CD14-positive monocyte (primary cell): ENCODE results near the gene AGAP1. TPM values are rescaled to one million over a fixed set of nuclear protein-coding genes. Genes with fewer than 3 reads are reported as not detected.

Experiments
- DNase-seq, 3 donors: peaks; one replicate each; pipeline ENCODE4 v3.0.0-alpha.2; 2011 to 2022
- H2AFZ ChIP-seq: 2 replicates; pipeline ENCODE4 v1.6.0; 2012; ENCODE audit warnings: mild to moderate bottlenecking, low read depth, low read length, inconsistent platforms; ENCODE audit not compliant: insufficient read depth, poor library complexity, severe bottlenecking
- H3K27ac ChIP-seq, 2 donors: 1 replicate in 1 of 2; 2 replicates in 1 of 2; pipeline ENCODE4 v1.5.1; 2012 to 2013; ENCODE audit warnings: low read length in 2 of 2, control low read depth in 1 of 2, inconsistent platforms in 1 of 2, low read depth in 1 of 2, mild to moderate bottlenecking in 1 of 2
- H3K27me3 ChIP-seq, 2 donors: one replicate each; pipeline versions ENCODE4 v1.6.0 to v1.6.1; 2011 to 2013; ENCODE audit warnings: low read length in 2 of 2; ENCODE audit not compliant: control insufficient read depth in 2 of 2, insufficient read depth in 2 of 2
- H3K36me3 ChIP-seq, 2 donors: replicated peaks in 1 of 2; 1 replicate in 1 of 2; 2 replicates in 1 of 2; pipeline versions ENCODE4 v1.5.1 to v1.6.1; 2012 to 2013; ENCODE audit warnings: low read length in 2 of 2, control low read depth in 1 of 2, inconsistent platforms in 1 of 2, mild to moderate bottlenecking in 1 of 2; ENCODE audit not compliant: insufficient read depth in 2 of 2, control insufficient read depth in 1 of 2
- H3K4me1 ChIP-seq, 2 donors: 1 replicate in 1 of 2; 2 replicates in 1 of 2; pipeline versions ENCODE4 v1.5.1 to v1.6.1; 2012 to 2013; ENCODE audit warnings: low read length in 2 of 2, control low read depth in 1 of 2, inconsistent platforms in 1 of 2, mild to moderate bottlenecking in 1 of 2, moderate library complexity in 1 of 2; ENCODE audit not compliant: insufficient read depth in 2 of 2, control insufficient read depth in 1 of 2
- H3K4me2 ChIP-seq: replicated peaks from 2 replicates; pipeline ENCODE3; 2012; ENCODE audit warnings: low read length, moderate library complexity, mild to moderate bottlenecking; ENCODE audit not compliant: poor library complexity, severe bottlenecking; ENCODE audit errors: extremely low read depth
- H3K4me3 ChIP-seq, 3 experiments: fragments of 200-600 bp in 1 of 3; sonication (generic) in 1 of 3; replicated peaks in 1 of 3; 1 replicate in 2 of 3; 2 replicates in 1 of 3; pipeline ENCODE4 v1.5.1; 2011 to 2013; ENCODE audit warnings: low read length in 3 of 3, mild to moderate bottlenecking in 3 of 3, control low read depth in 2 of 3, low read depth in 2 of 3, inconsistent platforms in 1 of 3, moderate library complexity in 1 of 3
- H3K79me2 ChIP-seq: 2 replicates; pipeline ENCODE4 v1.6.0; 2012; ENCODE audit warnings: mild to moderate bottlenecking, control low read depth, inconsistent platforms, low read length, moderate library complexity; ENCODE audit not compliant: insufficient read depth
- H3K9ac ChIP-seq: 2 replicates; pipeline ENCODE4 v1.6.0; 2017; ENCODE audit warnings: low read length, mild to moderate bottlenecking; ENCODE audit not compliant: insufficient read depth, poor library complexity, severe bottlenecking
- H3K9me3 ChIP-seq, 2 donors: replicated peaks in 1 of 2; 1 replicate in 1 of 2; 2 replicates in 1 of 2; pipeline versions ENCODE4 v1.5.1 to v1.6.1; 2012 to 2013; ENCODE audit warnings: low read length in 2 of 2, control low read depth in 1 of 2; ENCODE audit not compliant: control insufficient read depth in 1 of 2, insufficient read depth in 1 of 2
- H4K20me1 ChIP-seq: 2 replicates; pipeline ENCODE4 v1.6.0; 2012; ENCODE audit warnings: mild to moderate bottlenecking, low read length, control low read depth, moderate library complexity; ENCODE audit not compliant: insufficient read depth
- H3K27ac Mint-ChIP-seq, 7 donors: one replicate each; pipeline ENCODE4 v1.8.0; 2020; ENCODE audit warnings: mild to moderate bottlenecking in 7 of 7, mixed read lengths in 7 of 7, moderate library complexity in 6 of 7, inconsistent platforms in 2 of 7
- H3K27me3 Mint-ChIP-seq, 3 donors: one replicate each; pipeline ENCODE4 v1.8.0; 2021 to 2022; ENCODE audit warnings: low read depth in 3 of 3, mild to moderate bottlenecking in 3 of 3, mixed read lengths in 3 of 3, moderate library complexity in 3 of 3, inconsistent platforms in 1 of 3
- H3K36me3 Mint-ChIP-seq, 2 donors: one replicate each; pipeline ENCODE4 v1.8.0; 2020; ENCODE audit warnings: mixed read lengths in 2 of 2, inconsistent platforms in 1 of 2, mild to moderate bottlenecking in 1 of 2
- H3K4me1 Mint-ChIP-seq: one replicate; pipeline ENCODE4 v1.8.0; 2020; ENCODE audit warnings: mild to moderate bottlenecking, mixed read lengths
- H3K4me3 Mint-ChIP-seq, 2 donors: one replicate each; pipeline ENCODE4 v1.8.0; 2020; ENCODE audit warnings: mild to moderate bottlenecking in 2 of 2, mixed read lengths in 2 of 2, moderate library complexity in 1 of 2
- H3K9me3 Mint-ChIP-seq, 7 donors: one replicate each; pipeline ENCODE4 v1.8.0; 2020 to 2022; ENCODE audit warnings: mixed read lengths in 7 of 7, mild to moderate bottlenecking in 6 of 7, moderate library complexity in 6 of 7, inconsistent platforms in 2 of 7
- WGBS: methylation state at CpG from one replicate; pipeline ENCODE4 v1.1.5; 2013; ENCODE audit warnings: missing lambda C conversion rate; ENCODE audit not compliant: insufficient coverage; 5-methylcytosine and 5-hydroxymethylcytosine counted together
- intact Hi-C, 2 donors: fragments of 100-400 bp; cut with micrococcal nuclease; formaldehyde crosslinking; loops; one replicate each; pipeline versions ENCODE4 v1.15.0 to v1.15.1; 2023
- polyA plus RNA-seq, 3 donors: library from polyadenylated mRNA; depleted of rRNA in 1 of 3; unstranded in 2 of 3; stranded (reverse) in 1 of 3; fragments of 300-500 nt in 2 of 3; fragments of >200 nt in 1 of 3; fragmentation: Illumina TruSeq in 2 of 3; gene quantifications; 1 replicate in 2 of 3; 2 replicates in 1 of 3; pipeline ENCODE4 v1.2.3, GENCODE V29; 2012 to 2021
- TF ChIP-seq, protein P1 (sequence below): fragments of 200-600 bp; IDR thresholded peaks from one replicate; pipeline ENCODE4 v1.8.0; 2022; ENCODE audit warnings: antibody characterized with exemption, mild to moderate bottlenecking

AGAP1 gene
- polyA plus RNA-seq, 3 donors: 0.12 TPM; not detected in 2

DNA sequence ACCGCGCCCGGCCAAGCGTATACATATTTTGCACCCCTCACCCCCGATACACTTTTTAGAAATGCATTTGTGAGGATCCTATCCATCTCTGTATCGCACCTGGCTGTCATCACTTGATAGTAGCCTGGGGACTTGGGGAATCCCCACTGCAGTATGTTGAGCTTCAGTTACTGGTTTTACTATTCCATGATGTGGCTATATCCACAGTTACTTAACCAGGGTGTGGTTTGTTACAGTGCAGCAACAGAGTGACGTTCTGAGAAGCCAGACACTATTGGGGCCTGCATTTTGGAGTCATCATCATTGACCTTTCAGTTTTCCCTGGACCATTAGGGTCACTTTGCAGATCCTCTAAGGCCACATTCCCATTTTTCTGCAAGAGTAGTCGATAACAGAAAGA is 212.7 kb downstream of the AGAP1 start:
- intact Hi-C loops: no loop called here
- no peak overlapping the region for H3K9ac ChIP-seq
- peaks cover 0 to 6% of the 10 kb centered on the region in 2 donors for H3K27me3 ChIP-seq
- H3K4me1 Mint-ChIP-seq: no peaks in the 10 kb centered on the region
- no peaks in the 10 kb centered on the region for H3K36me3 ChIP-seq
- H3K27ac ChIP-seq: no peak overlapping the region
- H3K4me2 ChIP-seq: no peak overlapping the region
- H3K9me3 Mint-ChIP-seq: no peaks in the 10 kb centered on the region
- H3K9me3 ChIP-seq: no peaks in the 10 kb centered on the region
- H2AFZ ChIP-seq: no peak overlapping the region
- no peaks in the 10 kb centered on the region for H3K4me1 ChIP-seq
- no peak overlapping the region for H3K4me3 ChIP-seq
- H3K4me3 Mint-ChIP-seq: no peak overlapping the region
- 100% methylated on average over 4 of the region's 8 CpGs for WGBS
- DNase-seq: no peak
- no peaks in the 10 kb centered on the region for H3K79me2 ChIP-seq
- peaks cover 5 to 15% (median 6%) of the 10 kb centered on the region in 3 donors for H3K27me3 Mint-ChIP-seq
- no peaks in the 10 kb centered on the region for H4K20me1 ChIP-seq
- H3K36me3 Mint-ChIP-seq: no peaks in the 10 kb centered on the region
- TF ChIP-seq, protein P1, sequence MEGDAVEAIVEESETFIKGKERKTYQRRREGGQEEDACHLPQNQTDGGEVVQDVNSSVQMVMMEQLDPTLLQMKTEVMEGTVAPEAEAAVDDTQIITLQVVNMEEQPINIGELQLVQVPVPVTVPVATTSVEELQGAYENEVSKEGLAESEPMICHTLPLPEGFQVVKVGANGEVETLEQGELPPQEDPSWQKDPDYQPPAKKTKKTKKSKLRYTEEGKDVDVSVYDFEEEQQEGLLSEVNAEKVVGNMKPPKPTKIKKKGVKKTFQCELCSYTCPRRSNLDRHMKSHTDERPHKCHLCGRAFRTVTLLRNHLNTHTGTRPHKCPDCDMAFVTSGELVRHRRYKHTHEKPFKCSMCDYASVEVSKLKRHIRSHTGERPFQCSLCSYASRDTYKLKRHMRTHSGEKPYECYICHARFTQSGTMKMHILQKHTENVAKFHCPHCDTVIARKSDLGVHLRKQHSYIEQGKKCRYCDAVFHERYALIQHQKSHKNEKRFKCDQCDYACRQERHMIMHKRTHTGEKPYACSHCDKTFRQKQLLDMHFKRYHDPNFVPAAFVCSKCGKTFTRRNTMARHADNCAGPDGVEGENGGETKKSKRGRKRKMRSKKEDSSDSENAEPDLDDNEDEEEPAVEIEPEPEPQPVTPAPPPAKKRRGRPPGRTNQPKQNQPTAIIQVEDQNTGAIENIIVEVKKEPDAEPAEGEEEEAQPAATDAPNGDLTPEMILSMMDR: no peak
- H3K27ac Mint-ChIP-seq: no peak overlapping the region

- Mint-ChIP-seq H3K4me1 (no peaks in the 10 kb centered on the region), H3K27me3 (peaks cover 1 to 5% (median 2%) of the 10 kb centered on the region in 3 donors), H3K27ac (no peak overlapping the region), H3K9me3 (no peaks in the 10 kb centered on the region), H3K4me3 (no peak overlapping the region), H3K36me3 (no peaks in the 10 kb centered on the region)
- Histone ChIP-seq H3K27ac (no peak overlapping the region), H3K27me3 (no peaks in the 10 kb centered on the region), H3K79me2 (no peaks in the 10 kb centered on the region), H3K36me3 (no peaks in the 10 kb centered on the region), H3K4me3 (no peak overlapping the region), H2AFZ (no peak overlapping the region), H3K4me1 (no peaks in the 10 kb centered on the region), H3K9me3 (no peaks in the 10 kb centered on the region), H3K4me2 (no peak overlapping the region), H4K20me1 (no peaks in the 10 kb centered on the region), H3K9ac (no peak overlapping the region)
- DNase-seq: no peak
- TF ChIP-seq, protein P1: no peak
- intact Hi-C loops: no loop called here
- WGBS: 92% methylated on average over 15 of the region's 18 CpGs
Observed at GRCh38 chr2:235707411-235708096, 213.7 kb downstream of the AGAP1 start.
